Tibial nerve (tissue), 4 donors: ENCODE data around the gene TMEM63B. TPM values are rescaled to one million over a fixed set of nuclear protein-coding genes. Genes with fewer than 3 reads are reported as not detected.

Source experiments
- DNase-seq, 2 donors: peaks; one replicate each; pipeline ENCODE4 v3.0.0-alpha.2; 2019; ENCODE audit warnings: low spot score in 2 of 2
- H3K27ac ChIP-seq, 4 donors: fragments of 200-600 bp; sonication (generic) in 3 of 4; one replicate each; pipeline ENCODE4 v1.5.1; 2017 to 2019; ENCODE audit warnings: mild to moderate bottlenecking in 1 of 4
- H3K27me3 ChIP-seq, 2 donors: fragments of 200-600 bp; sonication (generic) in 1 of 2; one replicate each; pipeline versions ENCODE4 v1.5.1 to v1.6.0; 2017 to 2019
- H3K36me3 ChIP-seq, 3 donors: fragments of 200-600 bp; sonication (generic); one replicate each; pipeline ENCODE4 v1.5.1; 2018 to 2019
- H3K4me1 ChIP-seq, 4 donors: fragments of 200-600 bp; sonication (generic) in 3 of 4; one replicate each; pipeline ENCODE4 v1.5.1; 2017 to 2019
- H3K4me3 ChIP-seq, 4 donors: fragments of 200-600 bp; sonication (generic) in 3 of 4; one replicate each; pipeline ENCODE4 v1.5.1; 2017 to 2019; ENCODE audit warnings: mild to moderate bottlenecking in 1 of 4, moderate library complexity in 1 of 4
- H3K9me3 ChIP-seq, 4 donors: fragments of 200-600 bp; sonication (generic) in 3 of 4; one replicate each; pipeline ENCODE4 v1.5.1; 2017 to 2019
- EP300 ChIP-seq, 2 donors: sonication (generic); formaldehyde crosslinking; IDR thresholded peaks; one replicate each; pipeline ENCODE4 v1.6.1; 2017; ENCODE audit warnings: antibody characterized with exemption in 2 of 2, mild to moderate bottlenecking in 1 of 2
- POLR2A ChIP-seq, 2 donors: fragments of 450-650 bp; IDR thresholded peaks; one replicate each; pipeline ENCODE4 v1.6.1; 2017; ENCODE audit warnings: antibody characterized with exemption in 2 of 2, mild to moderate bottlenecking in 2 of 2, moderate library complexity in 2 of 2
- WGBS, 2 donors: methylation state at CpG; one replicate each; pipeline ENCODE4 v1.1.5; 2018; 5-methylcytosine and 5-hydroxymethylcytosine counted together
- total RNA-seq, 4 donors: library from RNA; depleted of rRNA; stranded (reverse); fragments of >200 nt; gene quantifications; one replicate each; pipeline ENCODE4 v1.1.0, GENCODE V29; 2016
- TF ChIP-seq, protein P1 (sequence below), 5 experiments: fragments of 200-600 bp in 3 of 5; fragments of 450-650 bp in 2 of 5; sonication (generic) in 3 of 5; IDR thresholded peaks; one replicate each; pipeline ENCODE4 v1.5.1; 2016 to 2019; ENCODE audit warnings: antibody characterized with exemption in 5 of 5, mild to moderate bottlenecking in 3 of 5, moderate library complexity in 2 of 5

Gene TMEM63B
- total RNA-seq, result 10 to 100 TPM; 18.6 to 34.5 (median 27.6) TPM

DNA sequence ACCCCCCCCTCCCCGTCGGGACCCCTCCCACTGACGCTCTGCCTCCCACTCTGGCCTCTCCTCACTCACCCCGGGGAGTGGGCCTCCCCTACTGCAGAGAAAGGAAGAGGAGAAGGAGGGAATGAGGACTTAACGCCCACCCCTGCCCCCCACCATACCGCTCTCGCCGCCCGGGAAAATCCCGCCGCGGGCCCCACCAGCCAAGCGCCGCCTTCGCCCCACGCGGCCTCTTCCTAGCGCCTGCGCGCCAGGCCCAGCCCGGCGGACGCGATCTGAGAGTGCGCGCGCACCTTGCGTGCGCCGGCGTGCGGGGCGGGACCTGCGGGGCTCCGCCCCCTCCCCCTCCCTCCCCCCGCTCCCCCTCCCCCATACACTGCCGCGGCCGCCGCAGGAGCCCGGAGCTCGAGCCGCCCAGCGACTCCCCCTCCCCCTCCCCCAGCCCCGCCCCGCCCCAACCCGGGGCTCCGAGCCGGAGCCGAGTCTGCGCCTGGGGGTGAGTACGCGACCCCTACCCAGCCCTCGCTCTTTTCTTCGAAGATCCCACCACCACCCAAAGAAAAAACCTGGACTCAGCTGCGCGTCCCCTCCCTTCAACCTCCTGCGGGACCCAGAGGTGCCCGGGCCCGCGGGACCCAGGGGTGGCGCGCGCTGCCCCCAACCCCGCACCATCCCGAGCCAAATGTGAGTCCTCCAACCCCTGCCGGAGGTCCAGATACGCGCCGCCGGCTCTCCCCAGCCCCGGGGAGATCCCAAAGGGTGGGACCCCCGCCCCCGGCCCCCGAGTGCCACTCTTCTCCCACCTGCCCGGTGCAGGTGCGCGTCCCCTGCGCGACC, at the start of gene TMEM63B, which contains the start of gene MRPL14:
Gene TMEM63B, plus strand, starts transcription at position 369 of the 834 bp plus-strand sequence. CDS start 7,031 bp downstream, outside the sequence.
Gene MRPL14, minus strand, starts transcription at position 267 of the 834 bp plus-strand sequence. CDS start 10,841 bp downstream, outside the sequence.
- Histone ChIP-seq H3K36me3 (no peaks in the 10 kb centered on the region), H3K27me3 (no peaks in the 10 kb centered on the region), H3K4me1 (peaks cover 5 to 54% (median 35%) of the 10 kb centered on the region in 4 donors), H3K9me3 (no peaks in the 10 kb centered on the region), H3K4me3 (peak within 1 kb of the TSS; percentile 76 to 97 (median 91)), H3K27ac (peak within 1 kb of the TSS; percentile 72 to 97 (median 92))
- peak; percentile 66 to 76 for DNase-seq
- TF ChIP-seq, protein P1, sequence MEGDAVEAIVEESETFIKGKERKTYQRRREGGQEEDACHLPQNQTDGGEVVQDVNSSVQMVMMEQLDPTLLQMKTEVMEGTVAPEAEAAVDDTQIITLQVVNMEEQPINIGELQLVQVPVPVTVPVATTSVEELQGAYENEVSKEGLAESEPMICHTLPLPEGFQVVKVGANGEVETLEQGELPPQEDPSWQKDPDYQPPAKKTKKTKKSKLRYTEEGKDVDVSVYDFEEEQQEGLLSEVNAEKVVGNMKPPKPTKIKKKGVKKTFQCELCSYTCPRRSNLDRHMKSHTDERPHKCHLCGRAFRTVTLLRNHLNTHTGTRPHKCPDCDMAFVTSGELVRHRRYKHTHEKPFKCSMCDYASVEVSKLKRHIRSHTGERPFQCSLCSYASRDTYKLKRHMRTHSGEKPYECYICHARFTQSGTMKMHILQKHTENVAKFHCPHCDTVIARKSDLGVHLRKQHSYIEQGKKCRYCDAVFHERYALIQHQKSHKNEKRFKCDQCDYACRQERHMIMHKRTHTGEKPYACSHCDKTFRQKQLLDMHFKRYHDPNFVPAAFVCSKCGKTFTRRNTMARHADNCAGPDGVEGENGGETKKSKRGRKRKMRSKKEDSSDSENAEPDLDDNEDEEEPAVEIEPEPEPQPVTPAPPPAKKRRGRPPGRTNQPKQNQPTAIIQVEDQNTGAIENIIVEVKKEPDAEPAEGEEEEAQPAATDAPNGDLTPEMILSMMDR (IDR thresholded peaks at IDR 0.05), result no peak
- TF ChIP-seq EP300 (IDR thresholded peaks at IDR 0.05), result peak in 1 of 2 donors; percentile 89
- TF ChIP-seq POLR2A (IDR thresholded peaks at IDR 0.05), result peak; percentile 81 to 82
- 0 to 1% methylated on average over 32 to 35 of the region's 80 CpGs for WGBS, 2 donors

DNA sequence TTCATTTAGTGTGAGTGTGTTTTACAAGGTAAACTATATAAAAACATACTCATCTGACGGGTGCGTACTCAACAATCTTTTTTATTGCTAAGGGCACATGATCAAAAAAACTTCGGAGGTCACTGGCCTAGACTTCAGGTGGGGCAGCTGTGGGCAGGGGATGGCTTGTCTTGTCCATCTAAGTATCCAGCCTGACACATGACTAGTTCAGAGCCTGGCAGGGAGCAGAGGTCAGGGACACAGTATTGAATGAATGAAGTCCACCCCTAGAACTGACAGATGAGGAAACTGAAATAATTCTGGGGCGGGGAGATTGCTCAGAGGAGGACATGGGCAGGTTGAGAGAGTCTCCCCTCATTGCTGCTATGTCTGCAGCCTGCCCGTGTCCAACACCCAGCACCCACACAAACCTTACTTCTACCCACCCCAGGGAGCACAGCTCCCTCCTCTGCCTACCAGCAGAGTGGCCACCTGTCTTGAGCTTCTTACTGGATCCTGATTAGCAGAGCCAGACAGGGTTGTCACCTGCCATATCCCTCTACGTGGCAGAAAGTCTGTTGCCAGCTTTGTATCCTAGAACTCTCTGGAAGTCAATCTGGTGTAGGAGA, 49.0 kb upstream of the TMEM63B start:
- Histone ChIP-seq H3K9me3 (no peaks in the 10 kb centered on the region), H3K4me1 (peaks cover 0 to 42% (median 28%) of the 10 kb centered on the region in 4 donors), H3K27me3 (no peaks in the 10 kb centered on the region), H3K4me3 (no peak overlapping the region), H3K27ac (no peak overlapping the region), H3K36me3 (no peaks in the 10 kb centered on the region)
- DNase-seq, result no peak
- 91 to 93% methylated on average over 6 of the region's 6 CpGs for WGBS, 2 donors
- TF ChIP-seq, protein P1 (IDR thresholded peaks at IDR 0.05), result no peak
- no peak for TF ChIP-seq POLR2A (IDR thresholded peaks at IDR 0.05)
- TF ChIP-seq EP300 (IDR thresholded peaks at IDR 0.05), result no peak

DNA sequence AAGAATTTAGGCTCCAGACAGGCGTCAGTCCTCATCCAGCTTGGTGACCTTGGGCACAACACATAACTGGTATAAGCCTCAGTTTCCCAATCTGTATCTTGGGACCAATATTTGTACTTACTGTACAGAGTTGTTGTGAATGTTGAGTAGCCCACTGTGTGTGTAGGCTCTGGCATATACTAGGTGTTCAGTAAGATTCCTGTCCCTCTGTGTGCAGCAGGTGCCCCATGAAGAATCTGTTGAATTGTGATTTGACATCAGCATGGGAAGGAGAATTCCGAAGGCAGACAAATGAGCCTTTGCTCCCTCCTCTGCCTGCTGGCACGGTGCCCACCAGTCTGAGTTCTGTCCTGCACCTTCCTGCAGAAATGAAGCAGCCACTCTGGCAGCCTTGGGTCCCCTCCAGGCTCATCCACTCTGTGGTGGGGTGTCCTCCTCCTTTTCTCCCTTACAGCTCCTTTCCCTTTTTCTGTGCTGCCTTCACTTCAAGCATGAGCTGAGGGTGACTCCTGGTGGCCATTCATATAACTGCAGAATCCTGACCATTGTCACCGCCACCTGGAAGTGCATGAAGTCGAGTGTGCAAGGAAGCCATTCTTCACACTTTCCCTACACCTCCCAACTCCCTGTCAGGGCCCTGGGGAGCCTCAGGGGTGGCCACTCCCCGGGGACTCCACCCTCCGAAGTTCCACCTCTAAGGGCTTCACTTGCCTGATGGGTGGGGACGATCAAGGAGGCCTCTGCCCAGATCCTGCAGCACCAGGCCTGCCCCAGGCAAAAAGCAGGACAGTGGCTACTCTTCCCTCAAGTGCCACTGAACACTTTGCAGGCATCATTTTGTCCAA, 48.3 kb upstream of the TMEM63B start:
- Histone ChIP-seq H3K9me3 (no peaks in the 10 kb centered on the region), H3K4me3 (no peak overlapping the region), H3K27ac (no peak overlapping the region), H3K36me3 (no peaks in the 10 kb centered on the region), H3K27me3 (no peaks in the 10 kb centered on the region), H3K4me1 (peaks cover 0 to 36% (median 22%) of the 10 kb centered on the region in 4 donors)
- TF ChIP-seq EP300 (IDR thresholded peaks at IDR 0.05) (peak in 1 of 2 donors; percentile 56), POLR2A (IDR thresholded peaks at IDR 0.05) (no peak)
- TF ChIP-seq, protein P1 (IDR thresholded peaks at IDR 0.05), result peak; percentile 86 to 97 (median 90)
- 18 to 19% methylated on average over 8 of the region's 8 CpGs for WGBS, 2 donors
- peak; percentile 65 to 88 for DNase-seq

DNA sequence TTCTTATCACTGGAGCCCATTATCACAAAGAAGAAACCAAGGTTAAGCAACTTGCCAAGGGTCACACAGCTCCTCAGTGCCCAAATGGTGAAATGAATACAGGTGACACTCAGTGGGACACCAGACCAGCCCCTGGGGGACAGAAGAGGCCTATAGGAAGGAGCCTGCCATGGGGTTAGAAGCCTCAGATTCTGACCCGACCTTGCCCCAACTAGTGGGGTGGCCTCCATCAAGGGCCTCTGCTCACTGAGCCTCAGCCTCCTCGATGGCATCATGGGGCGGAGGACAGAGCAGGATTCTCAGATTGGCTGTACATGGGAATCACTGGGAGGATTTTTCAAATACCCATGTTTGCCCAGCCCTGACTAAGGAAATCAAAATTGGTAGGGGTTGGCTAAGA, 47.7 kb upstream of the TMEM63B start:
- WGBS, 2 donors, result 81 to 84% methylated on average over 3 of the region's 3 CpGs
- Histone ChIP-seq H3K27ac (no peak overlapping the region), H3K4me1 (peaks cover 0 to 29% (median 17%) of the 10 kb centered on the region in 4 donors), H3K9me3 (no peaks in the 10 kb centered on the region), H3K27me3 (no peaks in the 10 kb centered on the region), H3K36me3 (no peaks in the 10 kb centered on the region), H3K4me3 (no peak overlapping the region)
- no peak for DNase-seq
- TF ChIP-seq, protein P1 (IDR thresholded peaks at IDR 0.05), result no peak
- TF ChIP-seq POLR2A (IDR thresholded peaks at IDR 0.05) (no peak), EP300 (IDR thresholded peaks at IDR 0.05) (no peak)
